NCI-H128 (cell line): ENCODE results near the gene SNX6.
"Not testable (repeated sequence)": the region's sequence is repeated elsewhere in the genome, so short reads cannot be mapped to it uniquely, and the experiment has no call there.

Experiments used
- DNase-seq: peaks from one replicate; lab custom pipeline; 2025; ENCODE audit not compliant: unreplicated experiment; lab: John Stamatoyannopoulos, UW

Gene SNX6

DNA sequence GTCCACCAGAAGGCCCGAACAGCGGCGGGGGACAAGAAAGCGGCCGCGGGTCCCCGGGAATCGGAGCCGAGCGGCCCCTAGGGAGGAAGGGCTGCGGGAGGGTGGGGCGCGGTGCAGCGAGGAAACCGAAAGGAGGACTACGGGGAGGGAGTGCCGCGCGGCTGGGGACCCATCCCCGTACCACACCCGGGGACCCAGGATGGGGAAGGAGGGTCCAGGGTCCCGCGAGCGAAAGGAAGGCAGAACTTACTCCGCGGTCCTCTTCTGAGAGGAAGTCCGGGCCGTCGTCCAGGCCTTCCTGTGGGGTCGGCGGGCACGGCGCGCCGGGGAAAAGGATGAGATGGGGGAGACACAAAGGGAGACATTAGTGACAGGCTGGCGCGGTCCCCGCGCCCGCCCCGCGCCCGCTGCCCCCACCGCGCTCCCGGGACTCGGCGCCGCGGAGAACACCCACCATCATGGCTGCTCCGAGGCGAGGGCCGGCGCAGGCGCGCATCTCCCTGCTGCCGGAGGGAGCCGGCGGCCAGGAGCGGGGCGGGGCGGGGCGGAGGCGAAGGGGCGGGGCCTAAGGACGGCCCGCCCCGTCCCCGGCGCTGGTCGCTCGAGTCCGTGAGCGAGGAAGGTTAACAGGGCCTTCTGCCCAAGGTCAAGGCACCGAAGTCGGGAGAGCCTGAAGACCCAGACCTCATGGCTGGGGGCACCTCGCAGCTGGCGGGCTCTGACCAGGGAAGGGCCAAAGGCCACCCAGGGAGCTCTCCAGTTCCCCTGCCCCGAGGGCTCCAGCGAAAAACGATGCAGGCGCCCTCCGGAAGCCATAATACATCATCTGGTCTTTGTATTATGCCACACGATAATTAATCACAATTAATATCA, at the start of gene SNX6:
TSS of gene SNX6 (minus strand) at position 492 of the 873 bp plus-strand sequence. CDS start at position 460, 32 bp downstream.
- peak; percentile 41 for DNase-seq

DNA sequence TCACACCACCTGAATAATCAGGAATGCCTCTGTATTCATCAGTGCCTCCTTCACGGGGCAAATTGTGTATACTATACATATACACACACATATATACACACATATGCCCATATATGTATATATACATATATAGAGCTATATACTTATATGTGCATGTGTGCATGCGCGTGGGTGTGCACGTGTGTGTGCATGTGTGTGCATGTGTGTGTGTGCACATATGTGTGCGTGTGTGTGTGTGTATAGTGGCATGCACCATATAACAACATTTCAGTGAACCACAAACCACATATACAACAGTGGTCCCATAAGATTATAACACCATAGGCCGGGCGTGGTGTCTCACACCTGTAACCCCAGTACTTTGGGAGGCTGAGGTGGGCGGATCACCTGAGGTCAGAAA, 48.8 kb upstream of the SNX6 start:
- no peak for DNase-seq

DNA sequence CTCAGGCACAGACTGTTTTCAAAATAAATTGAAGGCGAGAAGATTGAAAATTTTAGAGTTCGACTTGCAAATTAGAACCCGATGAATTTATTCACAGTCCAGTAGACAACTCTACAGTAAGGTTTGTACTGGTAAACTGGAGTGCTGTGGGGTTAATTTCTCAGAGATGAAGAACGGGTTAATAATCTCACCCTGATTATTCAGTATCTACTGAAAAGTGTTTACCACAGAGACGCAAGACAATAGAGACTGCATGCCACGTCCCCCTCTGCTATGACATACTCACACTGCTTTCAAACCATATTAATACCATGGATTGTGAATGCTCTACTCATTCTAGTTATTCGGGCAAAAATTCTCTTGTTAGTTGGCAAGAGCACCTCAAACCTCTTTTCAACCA, 48.4 kb upstream of the SNX6 start:
- DNase-seq, result no peak

DNA sequence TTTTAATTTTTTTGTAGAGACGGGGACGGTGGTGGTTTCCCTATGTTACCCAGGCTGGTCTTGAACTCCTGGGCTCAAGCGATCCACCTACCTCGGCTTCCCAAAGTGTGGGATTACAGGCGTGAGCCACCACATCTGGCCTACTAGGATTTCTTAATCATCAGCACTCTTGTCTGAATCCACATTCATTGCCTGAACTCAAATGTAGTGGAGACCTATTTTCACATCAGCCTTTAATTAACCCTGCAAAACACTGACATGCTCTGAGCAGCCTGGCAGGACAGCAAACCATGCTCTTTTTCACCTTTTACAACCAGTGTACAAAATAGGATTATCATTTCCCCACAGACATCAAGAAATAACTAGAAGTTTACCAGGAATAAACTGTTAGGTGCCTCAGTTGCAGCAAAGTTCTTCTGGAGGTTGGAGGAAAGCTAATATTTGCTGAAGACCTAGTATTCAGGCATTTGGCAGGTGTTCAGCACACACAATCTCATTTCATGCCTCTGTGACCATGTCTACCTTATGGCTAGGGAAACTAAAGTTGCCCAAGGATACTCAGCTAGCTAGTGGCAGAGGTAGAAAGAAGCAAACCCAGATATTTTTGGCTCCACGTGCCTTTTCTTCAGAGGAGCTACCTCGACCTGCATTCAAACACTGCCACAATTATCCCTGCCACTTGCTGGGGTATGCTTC, 46.7 kb upstream of the SNX6 start:
- no peak for DNase-seq

DNA sequence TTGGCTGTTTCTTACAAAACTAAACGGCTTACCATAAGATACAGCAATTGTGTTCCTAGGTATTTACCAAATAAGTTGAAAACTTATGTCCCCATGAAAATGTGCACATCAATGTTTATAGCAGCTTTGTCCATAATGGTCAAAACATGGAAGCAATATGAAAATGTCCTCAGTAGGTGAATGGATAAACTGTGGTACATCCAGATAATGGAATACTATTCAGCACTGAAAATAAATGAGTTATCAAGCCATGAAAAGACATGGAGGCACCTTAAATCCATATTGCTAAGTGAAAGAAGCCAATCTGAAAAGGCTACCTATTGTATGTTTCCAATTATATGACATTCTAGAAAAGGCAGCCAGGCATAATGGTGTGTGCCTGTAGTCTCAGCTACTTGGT, 43.8 kb upstream of the SNX6 start:
- DNase-seq, result no peak

DNA sequence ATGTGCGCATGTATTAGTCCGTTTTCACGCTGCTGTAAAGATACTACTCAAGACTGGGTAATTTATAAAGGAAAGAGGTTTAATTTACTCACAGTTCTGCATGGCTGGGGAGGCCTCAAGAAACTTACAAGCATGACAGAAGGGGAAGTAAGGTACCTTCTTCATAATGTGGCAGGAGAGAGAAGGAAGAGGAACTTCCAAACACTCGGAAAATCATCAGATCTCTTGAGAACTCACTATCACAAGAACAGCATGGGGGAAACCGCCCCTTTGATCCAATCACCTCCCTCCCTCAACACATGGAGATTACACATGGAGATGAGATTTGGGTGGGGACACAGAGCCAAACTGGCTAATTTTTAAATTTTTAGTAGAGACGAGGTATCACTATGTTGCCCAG, 41.8 kb upstream of the SNX6 start:
- DNase-seq, result no peak

DNA sequence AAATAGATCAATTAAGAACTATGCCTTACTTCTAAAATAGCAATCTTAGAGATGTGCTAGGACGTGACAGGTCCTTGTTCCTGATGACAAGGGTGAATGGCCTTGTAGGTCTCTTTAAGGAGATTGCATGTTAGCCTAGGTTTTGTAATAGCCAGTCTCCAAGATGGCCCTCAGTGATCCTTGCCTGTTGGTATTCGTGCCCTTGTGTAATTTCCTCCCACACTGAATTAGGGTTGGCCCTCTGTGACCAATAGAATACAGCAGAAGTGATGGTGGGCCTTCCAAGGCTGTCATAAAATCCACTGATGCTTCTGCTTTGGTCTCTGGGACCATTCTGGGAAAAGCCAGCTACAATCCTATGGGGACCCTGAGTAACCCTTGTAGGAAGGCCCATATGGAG, 38.2 kb upstream of the SNX6 start:
- no peak for DNase-seq

DNA sequence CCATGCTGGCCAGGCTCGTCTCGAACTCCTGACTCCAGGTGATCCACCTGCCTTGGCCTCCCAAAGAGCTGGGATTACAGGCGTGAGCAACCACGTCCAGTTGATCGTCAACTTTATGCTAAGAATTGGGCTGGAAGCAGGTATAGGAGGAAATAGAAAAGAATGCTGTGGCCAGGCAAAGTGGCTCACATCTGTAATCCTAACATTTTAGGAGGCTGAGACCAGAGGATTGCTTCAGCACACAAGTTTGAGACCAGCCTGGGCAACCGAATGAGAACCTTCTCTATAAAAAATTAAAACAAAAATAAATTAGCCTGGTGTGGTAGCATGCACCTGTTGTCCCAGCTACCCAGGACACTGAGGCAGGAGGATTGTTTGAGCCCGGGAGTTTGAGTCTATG, 37.1 kb upstream of the SNX6 start:
- no peak for DNase-seq

DNA sequence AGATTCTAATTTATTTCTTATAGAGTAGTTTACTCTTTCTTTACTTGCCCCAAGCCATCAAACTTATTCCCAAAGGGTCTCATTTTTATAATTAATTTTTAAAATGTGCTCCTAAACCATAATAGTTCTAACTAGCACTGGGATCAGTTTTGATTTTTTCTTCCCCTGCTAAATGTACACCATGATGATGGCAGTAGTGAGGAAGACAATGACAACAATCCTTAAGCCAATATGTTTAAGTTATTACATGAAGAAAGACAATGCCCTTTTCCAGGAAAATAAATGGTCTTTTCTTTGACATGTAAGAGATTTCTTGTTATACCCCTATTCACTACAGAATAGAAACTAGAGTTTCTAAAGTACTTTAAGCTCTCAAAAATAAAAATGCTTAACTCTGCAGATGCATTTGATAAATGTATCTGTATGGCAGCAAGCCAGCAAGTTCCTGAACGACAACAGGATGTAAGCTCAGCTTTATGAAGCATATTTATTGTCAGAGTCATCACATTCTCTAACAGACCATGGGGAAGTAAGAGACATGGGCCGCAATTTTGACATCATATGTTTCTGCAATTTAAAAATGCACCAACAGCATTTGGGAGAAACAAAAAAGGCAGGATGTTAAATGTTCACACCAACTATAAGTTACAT, 36.0 kb upstream of the SNX6 start:
- no peak for DNase-seq

DNA sequence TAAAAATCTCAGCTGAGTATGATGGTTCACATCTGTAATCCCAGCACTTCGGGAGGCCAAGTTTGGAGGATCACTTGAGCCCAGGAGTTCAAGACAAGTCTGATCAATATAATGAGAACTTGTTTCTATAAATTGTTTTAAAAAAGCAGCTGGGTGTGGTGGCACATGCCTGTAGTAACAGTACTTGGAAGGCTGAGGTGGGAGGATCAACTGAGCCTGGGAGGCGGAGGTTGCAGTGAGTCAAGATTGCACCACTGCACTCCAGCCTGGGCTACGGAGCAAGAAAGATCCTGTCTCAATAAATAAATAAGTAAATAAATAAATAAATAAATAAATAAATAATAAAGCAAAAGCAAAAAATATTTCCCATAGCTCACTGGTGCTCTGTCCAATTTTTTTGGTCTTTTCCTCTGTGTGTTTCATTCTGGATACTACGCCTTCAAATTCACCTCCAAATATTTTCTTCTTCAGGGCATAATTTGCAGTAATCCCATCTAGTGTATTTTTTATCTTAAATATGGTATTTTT, 32.7 kb upstream of the SNX6 start:
- DNase-seq, result no peak

DNA sequence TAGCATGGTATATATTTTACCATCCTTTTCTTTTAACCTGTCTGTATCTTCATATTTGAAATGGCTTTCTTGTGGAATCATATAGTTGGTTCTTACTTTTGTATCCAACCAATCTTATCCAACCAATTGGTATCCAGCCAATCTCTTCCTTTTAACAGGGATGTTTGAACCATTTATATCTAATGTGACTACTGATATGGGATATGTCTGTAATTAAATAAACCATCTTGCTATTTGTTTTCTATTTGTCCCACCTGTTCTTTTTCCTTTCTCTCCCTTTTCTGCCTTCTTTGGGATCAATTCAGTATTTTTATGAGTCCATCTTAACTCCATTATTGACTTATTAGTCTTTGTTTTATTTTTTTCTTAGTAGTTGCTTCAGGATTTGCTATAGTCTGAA, 30.8 kb upstream of the SNX6 start:
- DNase-seq, result no peak

DNA sequence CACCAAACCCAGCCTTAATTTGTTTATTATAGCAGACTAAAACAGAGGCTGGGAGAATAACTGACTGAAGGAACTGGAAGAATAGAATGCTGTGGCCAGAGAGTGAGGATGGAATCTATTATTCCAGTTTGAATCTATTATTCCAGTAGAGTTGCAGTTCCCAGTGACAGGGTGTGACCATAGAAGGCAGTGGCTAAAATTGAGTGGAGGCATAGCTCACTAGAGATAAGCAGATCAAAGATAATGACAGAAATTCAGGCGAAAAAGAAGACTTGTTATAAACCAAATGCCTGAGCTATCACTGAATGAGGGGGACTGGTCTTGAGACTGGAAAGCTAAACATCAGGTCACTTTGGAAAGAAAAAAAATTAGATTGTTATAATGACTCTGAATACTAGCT, 26.0 kb upstream of the SNX6 start:
- DNase-seq, result no peak

DNA sequence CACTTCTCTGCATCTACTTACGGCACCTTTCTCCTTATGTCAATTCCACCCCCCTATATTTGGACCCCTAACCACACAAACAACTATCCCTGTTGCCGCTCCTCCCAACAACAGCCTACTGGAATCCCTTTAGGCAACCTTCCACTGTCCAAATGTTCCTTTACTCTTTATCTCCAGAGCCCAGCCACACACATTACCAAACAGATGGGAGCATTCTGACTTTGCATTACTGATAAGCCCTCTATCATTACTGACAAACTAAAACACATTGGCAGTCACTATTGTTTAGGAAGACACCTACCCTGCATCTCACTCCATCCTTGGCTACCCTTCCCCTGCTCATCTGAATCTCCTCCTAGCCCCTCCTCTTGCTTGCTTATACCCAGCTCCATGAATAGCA, 23.1 kb upstream of the SNX6 start:
- not testable (repeated sequence) for DNase-seq

DNA sequence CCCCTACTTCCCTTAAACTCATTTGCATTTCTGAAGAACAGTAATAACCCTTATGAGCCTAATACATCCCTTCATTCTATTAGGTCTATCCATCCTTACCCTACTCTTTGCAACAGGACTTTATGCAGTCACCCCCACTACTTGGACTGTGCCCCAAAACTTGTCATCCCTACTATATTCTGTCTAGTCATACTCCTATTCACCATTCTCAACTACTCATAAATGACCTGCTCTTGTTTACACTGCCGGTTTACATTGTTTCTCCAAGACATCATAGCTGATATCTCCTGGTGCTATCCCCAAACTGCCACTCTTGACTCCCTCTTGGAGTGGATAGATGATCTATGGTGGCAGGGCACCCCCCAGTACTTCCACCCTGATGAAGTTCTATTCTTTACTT, 22.4 kb upstream of the SNX6 start:
- DNase-seq, result not testable (repeated sequence)

DNA sequence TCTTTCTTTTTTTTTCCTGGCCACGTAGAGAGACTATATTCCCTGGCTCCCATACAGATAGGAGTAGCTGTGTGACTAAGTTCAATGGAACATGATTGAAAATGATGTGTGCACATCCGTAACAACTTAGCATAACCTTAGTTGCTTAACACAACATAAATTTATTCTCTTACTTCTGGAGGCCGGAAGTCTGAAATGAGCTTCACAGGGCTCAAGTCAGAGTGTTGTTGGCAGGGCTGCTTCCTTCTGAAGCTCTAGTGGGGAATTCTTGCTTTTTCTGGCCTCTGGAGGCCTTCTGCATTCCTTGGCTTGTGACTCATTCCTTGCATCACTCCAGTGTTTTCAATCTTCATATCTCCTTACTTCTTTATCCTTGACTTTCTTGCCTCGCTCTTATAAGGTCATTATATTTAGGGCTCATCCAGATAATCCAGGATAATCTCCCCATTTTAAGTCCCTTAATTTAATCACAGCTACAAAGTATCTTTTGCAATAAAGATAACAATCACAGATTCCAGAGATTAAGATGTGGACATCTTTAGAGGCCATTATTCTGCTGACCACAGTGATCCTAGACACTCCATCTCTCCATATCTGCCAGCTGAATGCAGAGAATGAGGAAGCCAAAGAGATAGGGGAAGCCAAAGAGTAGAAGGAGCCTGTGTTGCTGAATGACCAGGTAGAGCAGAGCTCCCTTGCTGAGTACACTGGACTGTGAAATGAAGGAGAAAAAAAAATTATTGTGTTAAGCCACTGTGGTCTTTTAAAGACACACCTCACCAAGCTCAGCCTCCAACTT, 21.0 kb upstream of the SNX6 start:
- no peak for DNase-seq

DNA sequence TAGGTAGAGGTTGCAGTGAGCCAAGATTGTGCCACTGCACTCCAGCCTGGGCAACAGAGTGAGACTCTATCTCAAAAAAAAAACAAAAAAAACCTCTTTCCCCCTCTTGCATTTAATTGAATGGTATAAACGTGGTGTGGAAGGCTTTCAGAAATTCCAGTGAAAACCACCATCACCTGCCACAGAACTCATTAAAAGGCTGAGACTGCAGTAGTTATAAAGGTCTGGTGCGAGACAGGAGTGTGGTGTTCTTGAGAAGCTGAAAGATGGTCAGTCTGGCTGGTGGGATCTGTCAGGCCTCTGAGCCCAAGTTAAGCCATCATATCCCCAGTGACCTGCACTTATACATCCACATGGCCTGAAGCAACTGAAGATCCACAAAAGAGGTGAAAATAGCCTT, 20.1 kb upstream of the SNX6 start:
- not testable (repeated sequence) for DNase-seq

DNA sequence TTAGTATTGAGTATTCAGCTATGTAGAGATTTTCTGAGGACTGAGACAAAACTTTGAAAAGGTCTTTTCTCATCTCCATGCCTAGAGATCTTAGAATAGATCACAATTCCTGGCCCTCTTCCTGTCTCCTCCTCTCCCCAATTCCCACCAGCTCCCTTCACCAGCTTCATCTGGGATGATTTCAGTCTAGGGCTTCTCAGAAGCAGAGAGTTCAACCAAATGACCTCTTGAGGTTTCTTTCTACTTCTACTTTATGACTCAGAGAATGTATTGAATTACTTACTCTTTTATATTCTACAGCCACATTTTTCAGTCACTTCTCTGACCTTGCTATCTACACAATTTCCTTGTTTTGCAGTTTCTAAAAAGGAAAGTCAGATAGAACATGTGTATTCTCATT, 19.4 kb upstream of the SNX6 start:
- no peak for DNase-seq

DNA sequence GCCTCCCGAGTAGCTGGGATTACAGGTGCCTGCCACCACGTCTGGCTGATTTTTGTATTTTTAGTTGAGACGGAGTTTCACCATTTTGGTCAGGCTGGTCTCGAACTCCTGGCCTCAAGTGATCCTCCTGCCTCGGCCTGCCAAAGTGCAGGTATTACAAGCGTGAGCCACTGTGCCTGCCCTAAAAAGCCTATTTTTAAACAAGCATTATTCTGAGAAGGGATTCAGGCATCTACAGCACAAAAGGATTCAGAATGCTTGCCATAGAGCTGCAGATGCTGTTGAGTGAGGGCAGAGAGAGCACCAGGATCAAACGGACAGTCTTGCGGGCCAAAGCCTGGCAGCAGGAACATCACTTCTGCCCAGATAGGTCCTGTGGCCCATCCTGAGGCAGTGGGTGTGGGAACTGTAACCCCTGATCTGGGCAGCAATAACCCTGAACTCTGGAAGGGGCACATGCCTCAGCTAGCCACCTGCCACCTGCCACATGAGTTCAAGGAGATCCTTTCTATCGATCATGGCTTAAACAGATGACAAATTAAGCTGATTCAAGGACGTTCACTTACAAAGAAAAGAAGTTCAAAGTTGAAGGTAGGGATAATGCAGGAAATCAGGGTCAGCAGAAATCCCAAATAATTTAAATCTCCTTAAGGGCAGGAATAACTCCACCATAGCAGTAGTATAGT, 16.8 kb upstream of the SNX6 start:
- no peak for DNase-seq

DNA sequence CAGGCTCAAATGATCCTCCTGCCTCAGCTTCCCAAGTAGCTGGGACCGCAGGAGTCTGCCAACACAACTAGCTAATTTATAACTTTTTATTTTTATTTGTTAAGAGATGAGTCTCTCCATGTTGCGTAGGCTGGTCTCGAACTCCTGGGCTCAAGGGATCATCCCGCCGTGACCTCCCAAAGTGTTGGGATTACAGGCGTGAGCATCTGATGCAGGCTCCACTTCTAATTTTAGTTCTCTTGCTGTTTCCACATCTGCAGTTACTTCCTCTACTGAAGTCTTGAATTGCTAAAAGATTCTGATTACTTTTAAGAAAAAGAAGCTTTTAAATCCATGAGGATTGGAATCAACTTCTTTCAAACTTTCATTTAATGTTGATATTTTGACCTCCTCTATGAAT, 13.4 kb upstream of the SNX6 start:
- DNase-seq, result no peak

DNA sequence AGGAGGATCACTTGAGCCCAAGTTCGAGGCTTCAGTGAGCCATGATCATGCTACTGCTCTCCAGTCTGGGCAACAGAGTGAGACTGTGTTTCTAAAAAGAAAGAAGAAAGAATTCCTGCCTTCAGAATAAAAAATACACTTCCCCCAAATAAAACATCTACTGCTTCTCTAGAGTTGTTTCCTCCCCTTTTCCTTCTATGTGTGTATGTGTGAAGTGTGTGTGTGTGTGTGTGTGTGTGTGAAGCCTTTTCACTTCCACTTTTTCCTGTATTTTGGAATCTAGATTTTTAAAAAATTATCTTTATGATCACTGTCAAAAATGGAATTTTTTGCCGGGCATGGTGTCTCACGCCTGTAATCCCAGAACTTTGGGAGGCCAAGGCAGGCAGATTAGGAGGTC, 12.6 kb upstream of the SNX6 start:
- no peak for DNase-seq
